Measurements from ENCODE around the gene JRKL. TPM values are rescaled to one million over a fixed set of nuclear protein-coding genes. Genes with fewer than 3 reads are reported as not detected.
"Not testable (repeated sequence)": the region's sequence is repeated elsewhere in the genome, so short reads cannot be mapped to it uniquely, and the experiment has no call there.

JRKL gene
- polyA plus RNA-seq, 2 donors: 3.3 to 3.5 TPM

- Histone ChIP-seq H3K27ac (ENCODE audit: low read depth in 2 of 2, low read length in 1 of 2) (no peak overlapping the region), H3K4me1 (ENCODE audit: control insufficient read depth in 2 of 2, insufficient read depth in 2 of 2, low read length in 1 of 2) (no peaks in the 10 kb centered on the region), H3K4me3 (ENCODE audit: low read depth in 1 of 2, low read length in 2 of 2) (no peak overlapping the region), H3K9me3 (ENCODE audit: control insufficient read depth in 2 of 2, insufficient read depth in 1 of 2, low read depth in 1 of 2, low read length in 1 of 2) (no peaks in the 10 kb centered on the region), H3K36me3 (ENCODE audit: control insufficient read depth in 2 of 2, insufficient read depth in 2 of 2, low read length in 1 of 2) (no peaks in the 10 kb centered on the region), H3K27me3 (ENCODE audit: control insufficient read depth in 1 of 2, insufficient read depth in 2 of 2, low read length in 2 of 2) (no peaks in the 10 kb centered on the region)
- 84 to 95% methylated on average over 3 of the region's 3 CpGs for WGBS, 2 donors
Measured at GRCh38 chr11:96391698-96392307, 2.0 kb downstream of the JRKL start.

GRCh38 chr11:96393753-96394348 is 4.0 kb downstream of the JRKL start:
- Histone ChIP-seq H3K27ac (ENCODE audit: low read depth in 2 of 2, low read length in 1 of 2) (no peak overlapping the region), H3K9me3 (ENCODE audit: control insufficient read depth in 2 of 2, insufficient read depth in 1 of 2, low read depth in 1 of 2, low read length in 1 of 2) (no peaks in the 10 kb centered on the region), H3K4me3 (ENCODE audit: low read depth in 1 of 2, low read length in 2 of 2) (no peak overlapping the region), H3K36me3 (ENCODE audit: control insufficient read depth in 2 of 2, insufficient read depth in 2 of 2, low read length in 1 of 2) (no peaks in the 10 kb centered on the region), H3K4me1 (ENCODE audit: control insufficient read depth in 2 of 2, insufficient read depth in 2 of 2, low read length in 1 of 2) (no peaks in the 10 kb centered on the region), H3K27me3 (ENCODE audit: control insufficient read depth in 1 of 2, insufficient read depth in 2 of 2, low read length in 2 of 2) (no peaks in the 10 kb centered on the region)
- 12 to 15% methylated on average over 1 of the region's 1 CpG for WGBS, 2 donors

DNA sequence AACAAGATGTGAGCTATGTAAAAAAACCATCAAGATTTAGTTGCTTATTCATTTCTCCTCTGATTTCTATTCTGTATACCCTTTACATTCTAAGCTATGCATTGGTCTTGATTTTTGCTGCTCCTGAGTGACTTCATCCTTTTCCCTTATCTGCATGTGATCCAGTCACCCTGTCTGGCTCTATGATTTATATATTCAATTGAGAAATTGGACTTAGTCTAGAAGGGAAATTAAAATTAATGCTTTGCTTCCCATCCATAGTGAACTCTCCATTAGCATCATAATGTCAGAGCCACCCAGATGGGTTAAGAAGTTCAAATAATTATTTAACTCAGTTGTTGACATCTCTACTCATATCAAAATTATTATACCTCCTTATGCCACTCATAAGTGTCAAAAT is 5.0 kb downstream of the JRKL start:
- H3K4me1 ChIP-seq (ENCODE audit: control insufficient read depth in 2 of 2, insufficient read depth in 2 of 2, low read length in 1 of 2): no peaks in the 10 kb centered on the region
- no peaks in the 10 kb centered on the region for H3K36me3 ChIP-seq (ENCODE audit: control insufficient read depth in 2 of 2, insufficient read depth in 2 of 2, low read length in 1 of 2)
- H3K4me3 ChIP-seq (ENCODE audit: low read depth in 1 of 2, low read length in 2 of 2): no peak overlapping the region
- no peaks in the 10 kb centered on the region for H3K9me3 ChIP-seq (ENCODE audit: control insufficient read depth in 2 of 2, insufficient read depth in 1 of 2, low read depth in 1 of 2, low read length in 1 of 2)
- H3K27me3 ChIP-seq (ENCODE audit: control insufficient read depth in 1 of 2, insufficient read depth in 2 of 2, low read length in 2 of 2): no peaks in the 10 kb centered on the region
- no peak overlapping the region for H3K27ac ChIP-seq (ENCODE audit: low read depth in 2 of 2, low read length in 1 of 2)

DNA sequence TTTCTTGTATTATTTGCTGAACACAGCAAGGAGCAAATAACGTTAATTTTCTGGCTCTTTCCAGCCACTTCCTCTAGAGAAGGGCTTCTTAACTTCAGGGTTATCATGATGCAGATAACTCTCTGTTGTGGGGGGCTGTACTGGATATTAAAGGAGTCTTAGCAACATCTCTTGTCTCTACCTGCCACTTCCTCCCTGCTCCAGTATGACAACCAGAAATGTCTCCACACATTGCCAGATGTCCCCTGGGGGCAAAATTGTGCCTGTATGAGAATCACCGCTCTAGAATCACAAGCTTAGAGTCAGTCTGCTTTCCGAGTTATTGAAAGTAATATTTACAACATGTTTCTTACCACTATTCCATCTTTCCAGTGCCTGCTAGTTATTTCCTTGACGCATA is 6.8 kb downstream of the JRKL start:
- no peaks in the 10 kb centered on the region for H3K4me1 ChIP-seq (ENCODE audit: control insufficient read depth in 2 of 2, insufficient read depth in 2 of 2, low read length in 1 of 2)
- no peak overlapping the region for H3K27ac ChIP-seq (ENCODE audit: low read depth in 2 of 2, low read length in 1 of 2)
- no peaks in the 10 kb centered on the region for H3K36me3 ChIP-seq (ENCODE audit: control insufficient read depth in 2 of 2, insufficient read depth in 2 of 2, low read length in 1 of 2)
- 60 to 77% methylated on average over 4 of the region's 4 CpGs for WGBS, 2 donors
- no peaks in the 10 kb centered on the region for H3K27me3 ChIP-seq (ENCODE audit: control insufficient read depth in 1 of 2, insufficient read depth in 2 of 2, low read length in 2 of 2)
- no peaks in the 10 kb centered on the region for H3K9me3 ChIP-seq (ENCODE audit: control insufficient read depth in 2 of 2, insufficient read depth in 1 of 2, low read depth in 1 of 2, low read length in 1 of 2)
- no peak overlapping the region for H3K4me3 ChIP-seq (ENCODE audit: low read depth in 1 of 2, low read length in 2 of 2)

DNA sequence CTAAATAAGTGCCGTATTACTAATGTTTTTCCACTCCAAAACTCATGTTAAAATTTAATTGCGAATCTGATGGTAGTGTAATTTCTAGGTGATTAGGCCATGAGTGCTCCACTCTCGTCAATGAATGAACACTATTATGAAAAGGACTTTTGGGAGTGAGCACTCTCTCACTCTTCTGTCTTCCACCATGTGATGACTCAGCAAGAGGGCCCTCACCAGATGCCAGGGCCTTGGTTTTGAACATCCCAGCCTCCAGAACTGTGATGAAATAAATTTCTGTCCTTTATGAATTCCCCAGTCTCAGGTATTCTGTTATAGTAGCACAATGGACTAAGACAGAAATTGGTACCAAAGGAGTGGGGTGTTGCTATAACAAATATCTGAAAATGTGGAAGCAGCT is 8.1 kb downstream of the JRKL start:
- no peaks in the 10 kb centered on the region for H3K36me3 ChIP-seq (ENCODE audit: control insufficient read depth in 2 of 2, insufficient read depth in 2 of 2, low read length in 1 of 2)
- no peak overlapping the region for H3K27ac ChIP-seq (ENCODE audit: low read depth in 2 of 2, low read length in 1 of 2)
- H3K9me3 ChIP-seq (ENCODE audit: control insufficient read depth in 2 of 2, insufficient read depth in 1 of 2, low read depth in 1 of 2, low read length in 1 of 2): no peaks in the 10 kb centered on the region
- H3K4me1 ChIP-seq (ENCODE audit: control insufficient read depth in 2 of 2, insufficient read depth in 2 of 2, low read length in 1 of 2): no peaks in the 10 kb centered on the region
- no peak overlapping the region for H3K4me3 ChIP-seq (ENCODE audit: low read depth in 1 of 2, low read length in 2 of 2)
- H3K27me3 ChIP-seq (ENCODE audit: control insufficient read depth in 1 of 2, insufficient read depth in 2 of 2, low read length in 2 of 2): no peaks in the 10 kb centered on the region
- WGBS, 2 donors: 88 to 92% methylated on average over 3 of the region's 3 CpGs

GRCh38 chr11:96400697-96401096 is 10.9 kb downstream of the JRKL start:
- H3K9me3 ChIP-seq (ENCODE audit: control insufficient read depth in 2 of 2, insufficient read depth in 1 of 2, low read depth in 1 of 2, low read length in 1 of 2): no peaks in the 10 kb centered on the region
- WGBS, 2 donors: 75 to 85% methylated on average over 1 of the region's 1 CpG
- H3K36me3 ChIP-seq (ENCODE audit: control insufficient read depth in 2 of 2, insufficient read depth in 2 of 2, low read length in 1 of 2): no peaks in the 10 kb centered on the region
- no peaks in the 10 kb centered on the region for H3K4me1 ChIP-seq (ENCODE audit: control insufficient read depth in 2 of 2, insufficient read depth in 2 of 2, low read length in 1 of 2)
- H3K4me3 ChIP-seq (ENCODE audit: low read depth in 1 of 2, low read length in 2 of 2): no peak overlapping the region
- no peaks in the 10 kb centered on the region for H3K27me3 ChIP-seq (ENCODE audit: control insufficient read depth in 1 of 2, insufficient read depth in 2 of 2, low read length in 2 of 2)
- no peak overlapping the region for H3K27ac ChIP-seq (ENCODE audit: low read depth in 2 of 2, low read length in 1 of 2)

DNA sequence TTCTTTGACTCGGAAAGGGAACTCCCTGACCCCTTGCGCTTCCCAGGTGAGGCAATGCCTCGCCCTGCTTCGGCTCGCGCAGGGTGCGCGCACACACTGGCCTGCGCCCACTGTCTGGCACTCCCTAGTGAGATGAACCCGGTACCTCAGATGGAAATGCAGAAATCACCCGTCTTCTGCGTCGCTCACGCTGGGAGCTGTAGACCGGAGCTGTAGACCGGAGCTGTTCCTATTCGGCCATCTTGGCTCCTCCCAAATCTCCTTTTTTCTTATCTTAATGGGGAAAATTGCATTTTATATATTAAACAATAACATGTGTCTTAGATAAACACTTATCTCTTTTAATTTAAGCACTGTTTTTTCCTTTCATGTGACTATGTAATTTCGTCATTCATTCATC is 21.6 kb downstream of the JRKL start:
- H3K27ac ChIP-seq (ENCODE audit: low read depth in 2 of 2, low read length in 1 of 2); H3K27me3 ChIP-seq (ENCODE audit: control insufficient read depth in 1 of 2, insufficient read depth in 2 of 2, low read length in 2 of 2); H3K36me3 ChIP-seq (ENCODE audit: control insufficient read depth in 2 of 2, insufficient read depth in 2 of 2, low read length in 1 of 2); H3K4me1 ChIP-seq (ENCODE audit: control insufficient read depth in 2 of 2, insufficient read depth in 2 of 2, low read length in 1 of 2); H3K9me3 ChIP-seq (ENCODE audit: control insufficient read depth in 2 of 2, insufficient read depth in 1 of 2, low read depth in 1 of 2, low read length in 1 of 2); H3K4me3 ChIP-seq (ENCODE audit: low read depth in 1 of 2, low read length in 2 of 2): not testable (repeated sequence)
- 59 to 77% methylated on average over 11 to 18 of the region's 18 CpGs for WGBS, 2 donors

DNA sequence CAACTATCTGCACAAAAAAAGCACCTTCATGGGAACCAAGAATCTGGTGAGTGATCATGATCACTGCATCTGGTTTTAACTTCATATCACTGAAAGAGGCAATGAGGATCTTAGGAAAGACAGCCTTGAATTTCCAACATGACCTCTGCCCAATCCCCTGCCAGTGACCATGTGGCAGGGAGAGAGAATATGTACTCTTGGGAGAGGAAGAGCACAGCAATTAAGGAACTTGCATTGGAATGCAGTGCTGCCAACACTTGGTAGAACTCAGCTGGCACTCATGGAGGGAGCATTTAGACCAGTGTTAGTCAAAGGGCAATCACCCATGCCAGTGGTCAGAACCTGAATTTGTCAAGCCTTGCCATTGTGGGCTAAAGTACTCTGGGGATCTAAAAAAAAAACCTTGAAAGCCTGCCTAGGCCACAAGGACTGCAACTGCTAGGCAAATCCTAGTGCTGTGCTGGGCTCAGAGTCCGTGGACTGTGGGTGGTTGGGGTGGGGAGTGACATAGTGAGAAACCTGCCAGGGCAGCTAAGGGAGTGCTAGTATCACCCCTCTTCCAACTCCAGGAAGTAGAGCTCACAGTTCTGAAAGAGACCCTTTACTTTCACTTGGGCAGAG is 23.1 kb downstream of the JRKL start:
- H3K36me3 ChIP-seq (ENCODE audit: control insufficient read depth in 2 of 2, insufficient read depth in 2 of 2, low read length in 1 of 2): no peaks in the 10 kb centered on the region
- H3K9me3 ChIP-seq (ENCODE audit: control insufficient read depth in 2 of 2, insufficient read depth in 1 of 2, low read depth in 1 of 2, low read length in 1 of 2): no peaks in the 10 kb centered on the region
- WGBS, 2 donors: 61 to 86% methylated on average over 1 of the region's 1 CpG
- H3K27me3 ChIP-seq (ENCODE audit: control insufficient read depth in 1 of 2, insufficient read depth in 2 of 2, low read length in 2 of 2): no peaks in the 10 kb centered on the region
- no peak overlapping the region for H3K27ac ChIP-seq (ENCODE audit: low read depth in 2 of 2, low read length in 1 of 2)
- H3K4me1 ChIP-seq (ENCODE audit: control insufficient read depth in 2 of 2, insufficient read depth in 2 of 2, low read length in 1 of 2): no peaks in the 10 kb centered on the region
- no peak overlapping the region for H3K4me3 ChIP-seq (ENCODE audit: low read depth in 1 of 2, low read length in 2 of 2)

- Histone ChIP-seq H3K36me3 (ENCODE audit: control insufficient read depth in 2 of 2, insufficient read depth in 2 of 2, low read length in 1 of 2) (no peaks in the 10 kb centered on the region), H3K9me3 (ENCODE audit: control insufficient read depth in 2 of 2, insufficient read depth in 1 of 2, low read depth in 1 of 2, low read length in 1 of 2) (no peaks in the 10 kb centered on the region), H3K4me1 (ENCODE audit: control insufficient read depth in 2 of 2, insufficient read depth in 2 of 2, low read length in 1 of 2) (no peaks in the 10 kb centered on the region), H3K4me3 (ENCODE audit: low read depth in 1 of 2, low read length in 2 of 2) (no peak overlapping the region), H3K27ac (ENCODE audit: low read depth in 2 of 2, low read length in 1 of 2) (no peak overlapping the region), H3K27me3 (ENCODE audit: control insufficient read depth in 1 of 2, insufficient read depth in 2 of 2, low read length in 2 of 2) (no peaks in the 10 kb centered on the region)
Measured at GRCh38 chr11:96413408-96413807, 23.6 kb downstream of the JRKL start.

GRCh38 chr11:96424693-96425092 is 34.9 kb downstream of the JRKL start:
- WGBS, 2 donors: 23 to 33% methylated on average over 2 of the region's 2 CpGs
- Histone ChIP-seq H3K27ac (ENCODE audit: low read depth in 2 of 2, low read length in 1 of 2) (no peak overlapping the region), H3K27me3 (ENCODE audit: control insufficient read depth in 1 of 2, insufficient read depth in 2 of 2, low read length in 2 of 2) (no peaks in the 10 kb centered on the region), H3K4me1 (ENCODE audit: control insufficient read depth in 2 of 2, insufficient read depth in 2 of 2, low read length in 1 of 2) (no peaks in the 10 kb centered on the region), H3K9me3 (ENCODE audit: control insufficient read depth in 2 of 2, insufficient read depth in 1 of 2, low read depth in 1 of 2, low read length in 1 of 2) (no peaks in the 10 kb centered on the region), H3K4me3 (ENCODE audit: low read depth in 1 of 2, low read length in 2 of 2) (no peak overlapping the region), H3K36me3 (ENCODE audit: control insufficient read depth in 2 of 2, insufficient read depth in 2 of 2, low read length in 1 of 2) (no peaks in the 10 kb centered on the region)

All from esophagus (tissue), 2 donors.